Activated CD4-positive, alpha-beta T cell treated with anti-CD3 and anti-CD28 coated beads, Interleukin-2, Interleukin-6, amounts not matched to agents 100 ng/mL and 50 ng/mL, durations not matched to agents 16 hours and 8 hours (primary cell): ENCODE results near the gene POLR1C.
"Not testable (repeated sequence)": the region's sequence is repeated elsewhere in the genome, so short reads cannot be mapped to it uniquely, and the experiment has no call there.

ENCODE experiments used
- DNase-seq: peaks from one replicate; pipeline ENCODE4 v3.0.0-alpha.2; 2020

Gene POLR1C

GRCh38 chr6:43511824-43512415 is 5.0 kb upstream of the POLR1C start:
- no peak for DNase-seq

GRCh38 chr6:43515808-43516207 is 1.1 kb upstream of the POLR1C start:
- no peak for DNase-seq

GRCh38 chr6:43516367-43516696 is 557 bp upstream of the POLR1C start:
- no peak for DNase-seq

GRCh38 chr6:43517505-43518357 is 842 bp downstream of the POLR1C start:
- peak; percentile 32 for DNase-seq

- no peak for DNase-seq
Observed at GRCh38 chr6:43520097-43520496, 3.2 kb downstream of the POLR1C start.

- DNase-seq: no peak
Observed at GRCh38 chr6:43521836-43522235, 4.9 kb downstream of the POLR1C start.

- DNase-seq: no peak
Observed at GRCh38 chr6:43522547-43523261, 5.8 kb downstream of the POLR1C start.

- no peak for DNase-seq
Observed at GRCh38 chr6:43523284-43523683, 6.4 kb downstream of the POLR1C start.

- DNase-seq: no peak
Observed at GRCh38 chr6:43524483-43524961, 7.6 kb downstream of the POLR1C start.

GRCh38 chr6:43532201-43532600 is 15.3 kb downstream of the POLR1C start:
- no peak for DNase-seq

- not testable (repeated sequence) for DNase-seq
Observed at GRCh38 chr6:43538986-43539385, 22.1 kb downstream of the POLR1C start.

- DNase-seq: not testable (repeated sequence)
Observed at GRCh38 chr6:43539409-43539808, 22.5 kb downstream of the POLR1C start.

- no peak for DNase-seq
Observed at GRCh38 chr6:43540507-43540906, 23.6 kb downstream of the POLR1C start.

GRCh38 chr6:43541774-43542471 is 25.0 kb downstream of the POLR1C start:
- no peak for DNase-seq

- DNase-seq: no peak
Observed at GRCh38 chr6:43544461-43544860, 27.6 kb downstream of the POLR1C start.

- DNase-seq: no peak
Observed at GRCh38 chr6:43547222-43547621, 30.3 kb downstream of the POLR1C start.

- not testable (repeated sequence) for DNase-seq
Observed at GRCh38 chr6:43557620-43558019, 40.7 kb downstream of the POLR1C start.

- no peak for DNase-seq
Observed at GRCh38 chr6:43559328-43559727, 42.4 kb downstream of the POLR1C start.

GRCh38 chr6:43570876-43571441 is 54.1 kb downstream of the POLR1C start:
- peak; percentile 86 for DNase-seq
